ENCODE measurements around the gene PCGF2. TPM values are rescaled to one million over a fixed set of nuclear protein-coding genes. Genes with fewer than 3 reads are reported as not detected.

PCGF2 gene
- total RNA-seq, 1 experiment from 2014 or later: 43.9 TPM

DNA sequence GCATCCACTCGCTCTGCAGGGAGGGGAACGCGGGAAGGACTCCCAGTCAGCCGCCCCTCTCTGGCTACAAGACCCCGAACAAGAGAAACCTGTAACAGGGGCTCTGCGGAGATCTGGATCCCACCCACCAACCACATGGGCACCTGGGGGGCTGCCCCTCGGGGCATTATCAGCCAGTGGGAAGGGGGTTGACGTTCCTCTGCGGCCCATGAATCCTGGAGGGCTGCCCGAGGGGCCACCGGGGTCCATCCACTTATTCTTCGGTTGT lies 1.8 kb upstream of the PCGF2 start:
- H3K27me3 ChIP-seq (ENCODE audit: control insufficient read depth, insufficient read depth, low read length): no peaks in the 10 kb centered on the region
- DNase-seq (ENCODE audit: low read depth, low spot score) (no peak), ATAC-seq (no peak)
- POLR2A ChIA-PET: no interaction called here
- in situ Hi-C loops (cut with HindIII; ENCODE audit: low pct_unique_long_range_greater_than_20kb, low sequenced_read_pairs): no loop called here
- CTCF ChIA-PET: no interaction called here
- H3K36me3 ChIP-seq (ENCODE audit: control insufficient read depth, insufficient read depth, low read length): peaks cover 2% of the 10 kb centered on the region; the same call in 1 of the 2 replicates
- H3K4me3 ChIP-seq (ENCODE audit: low read depth in 2 of 2, low read length in 2 of 2): peak overlapping the region; percentile 76 to 90
- peaks cover 13% of the 10 kb centered on the region for H3K4me1 ChIP-seq (ENCODE audit: control insufficient read depth, insufficient read depth, low read length)
- H3K9me3 ChIP-seq (ENCODE audit: control insufficient read depth, insufficient read depth, low read depth, low read length): no peaks in the 10 kb centered on the region
- intact Hi-C loops (cut with micrococcal nuclease; ENCODE audit: unreplicated experiment): no loop called here
- H3K27ac ChIP-seq (ENCODE audit: low read length): peak overlapping the region; percentile 96
- TF ChIP-seq, protein P1, sequence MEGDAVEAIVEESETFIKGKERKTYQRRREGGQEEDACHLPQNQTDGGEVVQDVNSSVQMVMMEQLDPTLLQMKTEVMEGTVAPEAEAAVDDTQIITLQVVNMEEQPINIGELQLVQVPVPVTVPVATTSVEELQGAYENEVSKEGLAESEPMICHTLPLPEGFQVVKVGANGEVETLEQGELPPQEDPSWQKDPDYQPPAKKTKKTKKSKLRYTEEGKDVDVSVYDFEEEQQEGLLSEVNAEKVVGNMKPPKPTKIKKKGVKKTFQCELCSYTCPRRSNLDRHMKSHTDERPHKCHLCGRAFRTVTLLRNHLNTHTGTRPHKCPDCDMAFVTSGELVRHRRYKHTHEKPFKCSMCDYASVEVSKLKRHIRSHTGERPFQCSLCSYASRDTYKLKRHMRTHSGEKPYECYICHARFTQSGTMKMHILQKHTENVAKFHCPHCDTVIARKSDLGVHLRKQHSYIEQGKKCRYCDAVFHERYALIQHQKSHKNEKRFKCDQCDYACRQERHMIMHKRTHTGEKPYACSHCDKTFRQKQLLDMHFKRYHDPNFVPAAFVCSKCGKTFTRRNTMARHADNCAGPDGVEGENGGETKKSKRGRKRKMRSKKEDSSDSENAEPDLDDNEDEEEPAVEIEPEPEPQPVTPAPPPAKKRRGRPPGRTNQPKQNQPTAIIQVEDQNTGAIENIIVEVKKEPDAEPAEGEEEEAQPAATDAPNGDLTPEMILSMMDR (IDR thresholded peaks at IDR 0.05): no peak
- TF ChIP-seq, protein P2, sequence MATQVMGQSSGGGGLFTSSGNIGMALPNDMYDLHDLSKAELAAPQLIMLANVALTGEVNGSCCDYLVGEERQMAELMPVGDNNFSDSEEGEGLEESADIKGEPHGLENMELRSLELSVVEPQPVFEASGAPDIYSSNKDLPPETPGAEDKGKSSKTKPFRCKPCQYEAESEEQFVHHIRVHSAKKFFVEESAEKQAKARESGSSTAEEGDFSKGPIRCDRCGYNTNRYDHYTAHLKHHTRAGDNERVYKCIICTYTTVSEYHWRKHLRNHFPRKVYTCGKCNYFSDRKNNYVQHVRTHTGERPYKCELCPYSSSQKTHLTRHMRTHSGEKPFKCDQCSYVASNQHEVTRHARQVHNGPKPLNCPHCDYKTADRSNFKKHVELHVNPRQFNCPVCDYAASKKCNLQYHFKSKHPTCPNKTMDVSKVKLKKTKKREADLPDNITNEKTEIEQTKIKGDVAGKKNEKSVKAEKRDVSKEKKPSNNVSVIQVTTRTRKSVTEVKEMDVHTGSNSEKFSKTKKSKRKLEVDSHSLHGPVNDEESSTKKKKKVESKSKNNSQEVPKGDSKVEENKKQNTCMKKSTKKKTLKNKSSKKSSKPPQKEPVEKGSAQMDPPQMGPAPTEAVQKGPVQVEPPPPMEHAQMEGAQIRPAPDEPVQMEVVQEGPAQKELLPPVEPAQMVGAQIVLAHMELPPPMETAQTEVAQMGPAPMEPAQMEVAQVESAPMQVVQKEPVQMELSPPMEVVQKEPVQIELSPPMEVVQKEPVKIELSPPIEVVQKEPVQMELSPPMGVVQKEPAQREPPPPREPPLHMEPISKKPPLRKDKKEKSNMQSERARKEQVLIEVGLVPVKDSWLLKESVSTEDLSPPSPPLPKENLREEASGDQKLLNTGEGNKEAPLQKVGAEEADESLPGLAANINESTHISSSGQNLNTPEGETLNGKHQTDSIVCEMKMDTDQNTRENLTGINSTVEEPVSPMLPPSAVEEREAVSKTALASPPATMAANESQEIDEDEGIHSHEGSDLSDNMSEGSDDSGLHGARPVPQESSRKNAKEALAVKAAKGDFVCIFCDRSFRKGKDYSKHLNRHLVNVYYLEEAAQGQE (IDR thresholded peaks at IDR 0.05; ENCODE audit: insufficient read depth in 1 of 2, low read depth in 2 of 2, low read length in 1 of 2): no peak
- TF ChIP-seq TCF7L2 (IDR thresholded peaks at IDR 0.05; ENCODE audit: low read depth, low read length) (no peak), SIN3A (IDR thresholded peaks at IDR 0.05; ENCODE audit: borderline replicate concordance, insufficient read depth, low read depth, low read length) (no peak), POLR2AphosphoS5 (IDR thresholded peaks at IDR 0.05; ENCODE audit: low read depth, low read length) (no peak; the same call in 1 of the 2 replicates)
- BruUV-seq (replicated peaks): no TSS peak

DNA sequence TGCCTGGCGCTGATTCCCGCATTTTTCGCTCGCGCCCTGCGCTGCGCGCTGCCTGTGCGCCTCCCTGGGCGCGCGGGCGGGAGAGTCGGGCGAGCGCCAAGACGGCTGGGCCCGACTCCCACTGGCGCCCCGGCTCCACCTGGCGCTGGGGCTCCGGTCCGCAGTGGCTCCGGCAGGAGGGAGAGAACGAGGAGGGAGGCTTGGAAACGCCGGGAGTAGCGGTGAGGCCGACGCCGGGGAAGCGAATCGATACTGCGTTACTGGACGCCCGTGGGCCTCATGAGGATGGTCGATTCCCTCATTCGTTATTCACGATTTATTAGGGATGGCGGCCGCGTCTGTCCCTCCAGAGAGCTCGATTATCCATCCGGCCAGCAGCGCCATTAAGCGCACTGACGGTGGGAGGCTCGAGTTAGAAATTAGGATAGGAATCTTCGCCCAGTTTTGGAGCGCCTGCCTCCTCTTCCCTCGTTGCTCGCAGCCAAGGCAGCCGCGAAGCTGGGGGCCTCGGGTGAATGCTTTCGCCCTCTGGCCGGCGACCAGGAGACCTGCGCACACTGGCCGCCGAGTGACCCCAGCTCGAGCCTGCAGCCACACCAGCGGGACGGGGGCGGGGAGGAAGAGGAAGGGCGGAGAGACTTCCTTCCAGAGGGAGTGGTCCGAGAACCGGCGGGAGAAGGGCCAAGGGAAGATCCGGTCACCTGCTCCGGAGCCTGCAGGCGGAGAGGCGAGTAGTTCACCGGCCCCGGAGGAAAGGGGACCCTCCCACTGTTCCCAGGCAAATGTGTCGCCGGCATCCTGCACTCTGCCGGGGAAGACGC lies 1.3 kb upstream of the PCGF2 start:
- POLR2A ChIA-PET: interaction anchor here (0.6 kb wide), 1 partner anchor 15 kb away, joined by 5 read pairs; no protein-coding TSS in a partner anchor
- peaks cover 17% of the 10 kb centered on the region for H3K4me1 ChIP-seq (ENCODE audit: control insufficient read depth, insufficient read depth, low read length)
- in situ Hi-C loops (cut with HindIII; ENCODE audit: low pct_unique_long_range_greater_than_20kb, low sequenced_read_pairs): no loop called here

More for the DNA sequence above, 1.3 kb upstream of the PCGF2 start:
- CTCF ChIA-PET: no interaction called here
- Histone ChIP-seq H3K27ac (ENCODE audit: low read length) (peak overlapping the region; percentile 96), H3K9me3 (ENCODE audit: control insufficient read depth, insufficient read depth, low read depth, low read length) (no peaks in the 10 kb centered on the region), H3K27me3 (ENCODE audit: control insufficient read depth, insufficient read depth, low read length) (no peaks in the 10 kb centered on the region), H3K4me3 (ENCODE audit: low read depth in 2 of 2, low read length in 2 of 2) (peak overlapping the region; percentile 76 to 90), H3K36me3 (ENCODE audit: control insufficient read depth, insufficient read depth, low read length) (peaks cover 2% of the 10 kb centered on the region; the same call in 1 of the 2 replicates)
- BruUV-seq (replicated peaks): TSS peak; percentile 78
- TF ChIP-seq POLR2AphosphoS5 (IDR thresholded peaks at IDR 0.05; ENCODE audit: low read depth, low read length) (peak; percentile 87), SIN3A (IDR thresholded peaks at IDR 0.05; ENCODE audit: borderline replicate concordance, insufficient read depth, low read depth, low read length) (no peak)
- TF ChIP-seq, protein P1 (IDR thresholded peaks at IDR 0.05): no peak
- intact Hi-C loops (cut with micrococcal nuclease; ENCODE audit: unreplicated experiment): no loop called here
- ATAC-seq: peak; percentile 58
- DNase-seq (ENCODE audit: low read depth, low spot score): no peak
